NCI-H524 (cell line): ENCODE measurements around the gene NGF.

Experiments used
- DNase-seq, 2 experiments: peaks; one replicate each; lab custom pipeline; 2025; lab: John Stamatoyannopoulos, UW

Gene NGF

DNA sequence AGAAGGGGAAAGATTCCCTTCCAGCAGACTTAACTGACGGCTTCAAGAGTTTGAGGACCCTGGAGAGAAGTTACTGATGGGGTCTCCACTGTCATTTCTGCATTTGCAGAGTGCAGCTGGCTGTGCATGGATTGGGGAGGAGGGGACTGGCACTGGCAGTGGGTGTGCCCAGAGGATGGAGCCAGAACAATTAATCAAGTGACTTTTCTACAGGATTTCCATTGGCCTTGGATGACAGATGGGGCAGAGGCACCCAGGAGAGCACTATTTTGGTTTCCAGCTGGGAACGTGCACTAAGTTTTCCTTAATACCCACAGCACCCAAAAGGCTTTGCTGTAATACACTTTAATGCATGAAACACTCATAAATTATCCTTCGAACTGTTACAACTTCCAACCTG lies 1.3 kb downstream of the NGF start:
- peak; percentile 75 to 90 for DNase-seq

GRCh38 chr1:115332813-115333608 lies 5.0 kb downstream of the NGF start:
- DNase-seq, result no peak

GRCh38 chr1:115331558-115332331 lies 6.3 kb downstream of the NGF start:
- DNase-seq, result no peak

- no peak for DNase-seq
Observed at GRCh38 chr1:115330480-115331013, 7.5 kb downstream of the NGF start.

GRCh38 chr1:115329965-115330364 lies 8.1 kb downstream of the NGF start:
- DNase-seq, result no peak

DNA sequence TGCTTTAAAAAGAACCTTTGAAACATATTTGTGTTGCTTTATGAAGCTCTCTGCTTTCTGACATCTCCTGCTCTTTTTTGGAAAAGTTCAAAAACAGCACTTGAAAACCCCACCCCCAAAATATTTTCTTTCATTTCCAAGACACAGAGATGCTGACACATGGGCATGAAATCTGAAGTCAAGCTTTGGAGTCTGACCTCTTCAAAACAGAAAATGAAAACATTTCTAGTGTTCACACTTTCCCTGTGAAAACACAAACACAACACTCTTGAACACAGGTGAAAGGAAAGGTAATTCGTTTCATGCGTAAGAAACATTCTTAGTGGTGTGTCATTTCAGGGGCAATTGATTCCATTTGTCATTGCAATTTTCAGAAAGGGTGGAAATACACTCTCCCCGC lies 10.8 kb downstream of the NGF start:
- DNase-seq, result no peak

- DNase-seq, result no peak
Observed at GRCh38 chr1:115326419-115326818, 11.6 kb downstream of the NGF start.

DNA sequence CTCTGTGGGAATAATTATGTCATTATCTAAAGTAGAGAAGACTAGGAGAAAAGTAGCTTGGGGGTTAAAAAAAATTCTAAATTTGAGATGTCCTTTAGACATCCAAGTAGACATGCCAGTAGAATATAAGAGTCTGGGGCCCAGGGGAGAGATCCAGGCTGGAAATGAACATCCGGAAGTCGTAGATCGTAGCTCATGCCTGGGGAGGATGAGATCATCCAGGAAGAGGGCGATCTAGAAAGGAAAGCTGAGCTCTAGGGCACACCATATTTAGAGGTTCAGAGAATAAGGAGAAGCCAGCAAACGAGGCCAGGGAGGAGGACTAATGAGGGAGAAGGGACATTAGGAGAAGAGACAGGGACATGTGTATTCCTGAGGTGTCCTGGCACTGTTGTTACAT lies 12.2 kb downstream of the NGF start:
- no peak for DNase-seq

DNA sequence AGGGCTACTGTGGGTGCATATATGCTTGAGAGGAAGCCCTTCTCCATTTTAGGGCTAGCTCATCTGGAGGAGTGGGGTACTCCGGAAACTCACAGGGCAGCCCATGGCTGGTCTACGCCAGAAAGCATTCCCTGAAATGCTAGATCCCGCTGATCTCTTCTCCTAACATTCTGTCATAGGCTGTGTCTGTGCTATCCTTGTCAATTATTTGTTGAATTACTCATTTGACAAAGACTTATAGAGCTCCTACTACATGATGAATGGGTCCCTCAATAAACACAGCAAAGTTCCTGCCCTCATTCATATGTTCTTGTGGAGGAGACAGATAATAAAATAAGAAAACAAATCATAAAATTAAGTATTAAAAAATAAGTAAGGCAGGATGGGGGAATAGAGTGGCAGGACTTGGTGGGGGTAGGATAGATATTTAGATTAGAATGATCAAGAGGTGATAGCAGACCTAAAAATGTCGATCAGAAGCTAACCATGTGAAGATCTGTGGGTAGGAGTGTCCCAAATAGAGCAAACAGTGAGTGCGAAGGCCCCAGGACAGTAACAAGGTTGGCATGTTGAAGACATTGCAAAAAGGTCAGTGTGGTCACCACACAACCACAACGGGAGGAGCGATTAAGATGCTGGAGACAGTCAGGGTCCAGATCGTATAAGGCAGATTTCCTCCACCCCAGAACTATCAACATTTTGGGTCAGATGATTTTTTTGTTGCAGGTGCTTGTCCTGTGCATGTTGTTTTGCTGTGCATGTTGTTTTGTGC lies 13.2 kb downstream of the NGF start:
- no peak for DNase-seq

- DNase-seq, result no peak
Observed at GRCh38 chr1:115323366-115324004, 14.6 kb downstream of the NGF start.

- no peak for DNase-seq
Observed at GRCh38 chr1:115322631-115323030, 15.4 kb downstream of the NGF start.

DNA sequence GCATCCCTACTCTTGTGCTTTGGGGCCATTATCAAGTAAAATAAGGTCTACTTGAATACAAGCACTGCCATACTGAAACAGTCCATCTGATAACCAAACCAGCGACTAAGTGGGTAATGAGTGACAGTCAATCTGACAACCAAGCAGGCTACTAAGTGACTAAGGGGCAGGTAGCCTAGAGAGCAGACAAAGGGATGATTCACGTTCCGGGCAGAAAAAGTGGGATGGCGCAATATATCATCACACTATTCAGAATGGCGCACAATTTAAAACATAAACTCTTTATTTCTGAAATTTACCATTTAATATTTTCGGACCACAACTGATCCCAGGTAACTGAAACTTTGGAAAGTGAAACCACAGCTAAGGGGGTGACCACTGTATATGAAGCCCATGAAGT lies 17.7 kb downstream of the NGF start:
- no peak for DNase-seq

- DNase-seq, result no peak
Observed at GRCh38 chr1:115319706-115320105, 18.3 kb downstream of the NGF start.

DNA sequence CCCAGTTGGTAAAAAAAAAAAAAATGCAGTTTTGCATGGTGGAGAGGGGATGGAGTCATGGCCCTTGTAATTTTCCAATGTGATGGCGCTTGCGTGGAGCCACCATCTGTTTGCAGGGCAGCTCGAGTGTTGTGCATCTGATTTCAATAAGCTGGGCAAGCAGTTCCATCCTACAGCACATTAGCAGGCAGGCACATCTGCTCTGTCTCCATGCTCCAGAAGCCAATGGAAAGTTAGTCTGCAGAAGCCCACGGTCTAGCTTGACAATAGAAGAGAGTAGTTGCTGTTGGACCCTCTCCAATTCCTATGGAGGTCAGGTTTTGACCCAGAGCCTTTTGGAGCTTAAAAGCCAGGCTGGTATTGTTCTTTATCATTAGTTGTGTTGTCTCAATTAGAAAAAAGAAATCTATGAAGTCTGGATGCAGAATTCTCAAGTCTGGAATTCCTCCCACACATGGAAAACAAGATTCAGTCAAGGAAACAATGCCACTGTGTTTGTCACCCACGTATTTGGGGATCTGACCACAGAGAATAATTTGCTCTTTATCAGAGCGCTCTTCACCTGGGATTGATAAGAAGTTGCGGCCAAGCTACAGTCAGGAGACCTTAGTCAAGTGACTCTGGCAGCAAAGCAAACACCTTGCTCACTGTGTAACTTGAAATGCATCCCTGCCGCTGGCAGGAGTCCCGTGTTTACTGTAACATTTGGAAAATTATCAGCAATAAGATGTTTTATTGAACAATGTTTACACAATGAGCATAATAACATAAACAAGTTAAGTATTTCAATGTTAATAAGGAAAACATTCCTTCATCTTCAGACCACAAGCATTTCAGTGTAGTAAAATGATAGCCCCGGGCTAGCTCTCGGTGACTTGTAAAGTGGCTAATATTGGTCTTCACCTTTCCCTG lies 20.7 kb downstream of the NGF start:
- DNase-seq, result peak; percentile 85 to 96

GRCh38 chr1:115314765-115315164 lies 23.3 kb downstream of the NGF start:
- no peak for DNase-seq

GRCh38 chr1:115314092-115314491 lies 24.0 kb downstream of the NGF start:
- peak; percentile 82 to 93 for DNase-seq

- peak; percentile 22 to 78 for DNase-seq
Observed at GRCh38 chr1:115313182-115313581, 24.9 kb downstream of the NGF start.

DNA sequence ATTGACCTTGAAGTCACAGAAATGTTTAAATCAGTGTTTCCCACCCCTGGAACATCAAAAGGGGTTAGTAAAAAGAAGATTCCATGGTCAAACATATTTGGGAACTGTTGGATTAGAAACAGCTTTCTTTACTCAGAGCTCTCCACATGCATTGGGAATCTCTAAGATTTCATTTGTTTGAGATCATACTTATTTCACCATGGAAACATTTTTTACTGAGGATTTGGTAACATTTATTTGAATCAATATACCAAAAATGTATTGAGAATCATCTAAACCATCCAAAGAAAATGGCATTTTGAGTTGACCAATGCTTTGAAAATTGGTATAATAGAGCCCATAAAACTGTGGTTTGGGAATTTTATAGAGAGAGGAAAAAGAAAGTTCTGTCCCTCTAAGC lies 25.3 kb downstream of the NGF start:
- DNase-seq, result no peak

DNA sequence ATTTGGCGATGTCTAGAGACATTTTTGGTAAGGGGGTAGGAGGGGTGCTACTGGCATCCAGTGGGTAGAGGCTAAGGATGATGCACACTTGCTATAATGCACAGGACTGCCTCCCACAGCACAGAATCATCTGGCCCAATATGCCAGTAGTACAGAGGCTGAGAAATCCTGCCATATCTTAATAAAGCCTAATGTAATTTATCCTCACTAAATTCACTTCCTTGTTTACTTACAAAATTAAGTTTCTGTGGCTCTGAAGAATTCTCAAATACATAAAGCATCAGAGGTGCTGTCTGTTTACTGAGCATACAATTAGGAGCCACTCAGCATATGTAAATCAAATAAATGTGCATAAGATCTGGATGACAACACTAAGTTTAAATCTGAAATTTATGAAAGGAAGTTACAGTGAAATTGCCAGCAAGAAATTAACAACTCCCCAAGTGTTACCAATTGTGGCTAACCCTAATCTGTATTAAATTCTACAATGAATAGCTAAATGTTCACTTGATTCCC lies 26.5 kb downstream of the NGF start:
- DNase-seq, result no peak
